DOHH2 (cell line): ENCODE results near the gene PDPR.
"Not testable (repeated sequence)": the region's sequence is repeated elsewhere in the genome, so short reads cannot be mapped to it uniquely, and the experiment has no call there.

ENCODE experiments used
- EZH2phosphoT487 ChIP-seq: fragments of 200-600 bp; sonication (generic); IDR thresholded peaks from 2 replicates; pipeline ENCODE4 v1.6.1; 2017; ENCODE audit warnings: borderline replicate concordance, mild to moderate bottlenecking, antibody characterized with exemption, low read length, moderate library complexity, mixed read lengths
- TF ChIP-seq, protein P1 (sequence below): fragments of 200-600 bp; sonication (generic); IDR thresholded peaks from one replicate; pipeline ENCODE4 v1.5.1; 2014; ENCODE audit warnings: antibody characterized with exemption, mild to moderate bottlenecking, low read depth, low read length; ENCODE audit not compliant: poor library complexity, severe bottlenecking

DNA sequence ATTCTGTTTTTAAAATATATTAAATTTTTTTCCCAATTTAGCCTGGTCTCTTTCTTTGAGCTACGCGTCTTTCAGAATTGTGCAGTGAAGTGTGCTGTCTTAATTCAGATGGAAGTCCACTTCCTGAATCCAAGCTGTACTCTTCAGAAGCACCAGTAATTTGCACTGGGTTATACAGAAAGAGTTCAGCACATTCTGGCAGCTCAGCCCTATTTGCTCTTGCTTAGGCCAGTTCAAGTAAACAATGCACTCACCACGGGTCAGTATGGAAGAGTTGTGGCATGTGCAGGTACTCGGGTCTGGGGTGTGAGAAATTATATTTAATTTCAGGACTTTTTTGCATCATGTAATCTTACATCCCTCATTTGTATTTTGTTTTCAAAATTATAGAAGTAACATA is 25.3 kb upstream of the PDPR start:
- TF ChIP-seq, protein P1, sequence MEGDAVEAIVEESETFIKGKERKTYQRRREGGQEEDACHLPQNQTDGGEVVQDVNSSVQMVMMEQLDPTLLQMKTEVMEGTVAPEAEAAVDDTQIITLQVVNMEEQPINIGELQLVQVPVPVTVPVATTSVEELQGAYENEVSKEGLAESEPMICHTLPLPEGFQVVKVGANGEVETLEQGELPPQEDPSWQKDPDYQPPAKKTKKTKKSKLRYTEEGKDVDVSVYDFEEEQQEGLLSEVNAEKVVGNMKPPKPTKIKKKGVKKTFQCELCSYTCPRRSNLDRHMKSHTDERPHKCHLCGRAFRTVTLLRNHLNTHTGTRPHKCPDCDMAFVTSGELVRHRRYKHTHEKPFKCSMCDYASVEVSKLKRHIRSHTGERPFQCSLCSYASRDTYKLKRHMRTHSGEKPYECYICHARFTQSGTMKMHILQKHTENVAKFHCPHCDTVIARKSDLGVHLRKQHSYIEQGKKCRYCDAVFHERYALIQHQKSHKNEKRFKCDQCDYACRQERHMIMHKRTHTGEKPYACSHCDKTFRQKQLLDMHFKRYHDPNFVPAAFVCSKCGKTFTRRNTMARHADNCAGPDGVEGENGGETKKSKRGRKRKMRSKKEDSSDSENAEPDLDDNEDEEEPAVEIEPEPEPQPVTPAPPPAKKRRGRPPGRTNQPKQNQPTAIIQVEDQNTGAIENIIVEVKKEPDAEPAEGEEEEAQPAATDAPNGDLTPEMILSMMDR = not testable (repeated sequence)
- TF ChIP-seq EZH2phosphoT487 = not testable (repeated sequence)
